Mucosa of stomach (tissue), 1 donor: ENCODE measurements around the gene MYD88.
"Not testable (repeated sequence)": the region's sequence is repeated elsewhere in the genome, so short reads cannot be mapped to it uniquely, and the experiment has no call there.

Experiments
- H3K27me3 ChIP-seq: one replicate; pipeline ENCODE4 v1.7.0; 2013; ENCODE audit warnings: mild to moderate bottlenecking, low read length; ENCODE audit not compliant: control insufficient read depth, insufficient read depth
- H3K36me3 ChIP-seq: one replicate; pipeline ENCODE4 v1.7.0; 2013; ENCODE audit warnings: low read length; ENCODE audit not compliant: control insufficient read depth, insufficient read depth
- H3K4me1 ChIP-seq: one replicate; pipeline ENCODE4 v1.7.0; 2013; ENCODE audit warnings: mild to moderate bottlenecking, low read length; ENCODE audit not compliant: control insufficient read depth, insufficient read depth
- H3K4me3 ChIP-seq: one replicate; pipeline ENCODE4 v1.7.0; 2013; ENCODE audit warnings: low read length
- H3K9ac ChIP-seq: one replicate; pipeline ENCODE4 v1.7.0; 2013; ENCODE audit warnings: mild to moderate bottlenecking, low read length, moderate library complexity
- H3K9me3 ChIP-seq: one replicate; pipeline ENCODE4 v1.7.0; 2013; ENCODE audit warnings: mild to moderate bottlenecking, low read length, moderate library complexity; ENCODE audit not compliant: control insufficient read depth
- donor health status: Pancreatic carcinoma.

MYD88 gene

DNA sequence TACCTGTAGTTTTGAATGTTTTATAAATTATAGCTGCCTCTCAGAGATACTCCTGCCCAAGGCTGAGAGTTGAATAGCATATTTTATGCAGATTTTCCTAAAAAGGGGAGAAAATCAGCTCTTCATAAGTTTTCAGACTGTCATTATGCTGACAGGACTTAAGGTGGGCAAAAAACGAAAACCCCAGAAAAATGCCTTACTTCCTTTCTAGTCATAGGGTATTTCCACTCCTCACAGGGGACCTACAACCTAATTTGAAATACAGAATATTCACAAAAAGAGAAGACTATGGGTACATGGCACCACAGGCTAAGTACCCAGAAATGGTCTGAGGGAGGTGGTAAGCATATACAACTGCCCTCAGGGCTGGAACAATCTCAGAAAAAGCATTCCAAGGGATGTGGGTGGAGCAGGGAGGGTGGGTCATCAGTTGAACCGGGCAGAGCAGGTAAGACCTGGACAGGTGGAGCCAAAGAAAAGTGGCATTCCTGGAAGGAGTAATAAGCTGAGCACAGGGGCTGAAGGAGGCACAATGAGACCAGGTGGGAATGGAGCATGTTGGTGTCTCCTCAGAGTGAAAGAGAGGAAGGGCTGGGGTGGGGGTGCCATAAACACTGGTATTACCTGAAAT, 16.3 kb downstream of the MYD88 start:
- H3K9me3 ChIP-seq: no peaks in the 10 kb centered on the region
- no peaks in the 10 kb centered on the region for H3K36me3 ChIP-seq
- no peaks in the 10 kb centered on the region for H3K27me3 ChIP-seq
- no peak overlapping the region for H3K9ac ChIP-seq
- no peak overlapping the region for H3K4me3 ChIP-seq
- peaks cover 41% of the 10 kb centered on the region for H3K4me1 ChIP-seq

DNA sequence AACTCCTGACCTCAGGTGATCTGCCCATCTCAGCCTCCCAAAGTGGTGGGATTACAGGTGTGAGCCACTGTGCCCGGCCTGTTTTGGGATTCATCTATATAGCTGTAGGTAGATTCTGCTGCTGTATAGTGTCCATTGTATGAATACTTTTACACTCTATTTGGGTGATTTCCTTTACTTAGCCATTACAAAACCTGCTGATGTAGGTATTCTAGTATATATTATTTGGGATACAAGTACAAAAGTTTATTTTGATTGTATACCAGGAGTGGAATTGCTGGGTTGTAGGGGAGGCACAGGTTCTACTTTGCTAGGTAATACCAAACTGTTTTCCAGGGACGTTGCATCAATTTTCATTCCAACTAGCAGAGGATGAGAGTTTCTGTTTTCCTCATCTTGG, 17.4 kb downstream of the MYD88 start:
- H3K4me3 ChIP-seq: no peak overlapping the region
- no peak overlapping the region for H3K9ac ChIP-seq
- peaks cover 41% of the 10 kb centered on the region for H3K4me1 ChIP-seq
- no peaks in the 10 kb centered on the region for H3K27me3 ChIP-seq
- no peaks in the 10 kb centered on the region for H3K9me3 ChIP-seq
- H3K36me3 ChIP-seq: no peaks in the 10 kb centered on the region

DNA sequence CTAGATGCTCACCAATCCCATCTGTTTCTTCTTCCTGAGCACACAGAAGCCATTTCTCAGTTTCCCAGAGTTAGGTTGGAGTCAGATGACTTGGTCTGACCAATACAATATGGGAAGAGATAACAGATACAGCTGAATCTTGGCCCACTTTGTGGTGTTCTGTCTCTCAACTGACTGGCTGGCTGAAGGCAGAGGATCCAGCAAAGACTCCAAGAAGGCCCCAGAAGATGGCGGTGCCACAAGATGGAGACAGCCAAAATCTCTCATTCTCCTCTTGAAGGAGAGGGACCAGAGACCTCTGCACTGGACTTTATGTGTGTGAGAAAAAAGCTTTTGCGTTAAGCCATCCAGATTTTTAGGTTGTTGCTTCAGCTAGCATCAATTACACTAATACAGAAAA, 18.7 kb downstream of the MYD88 start:
- Histone ChIP-seq H3K4me1 (peaks cover 29% of the 10 kb centered on the region), H3K36me3 (no peaks in the 10 kb centered on the region), H3K4me3 (no peak overlapping the region), H3K9me3 (no peaks in the 10 kb centered on the region), H3K27me3 (no peaks in the 10 kb centered on the region), H3K9ac (no peak overlapping the region)

DNA sequence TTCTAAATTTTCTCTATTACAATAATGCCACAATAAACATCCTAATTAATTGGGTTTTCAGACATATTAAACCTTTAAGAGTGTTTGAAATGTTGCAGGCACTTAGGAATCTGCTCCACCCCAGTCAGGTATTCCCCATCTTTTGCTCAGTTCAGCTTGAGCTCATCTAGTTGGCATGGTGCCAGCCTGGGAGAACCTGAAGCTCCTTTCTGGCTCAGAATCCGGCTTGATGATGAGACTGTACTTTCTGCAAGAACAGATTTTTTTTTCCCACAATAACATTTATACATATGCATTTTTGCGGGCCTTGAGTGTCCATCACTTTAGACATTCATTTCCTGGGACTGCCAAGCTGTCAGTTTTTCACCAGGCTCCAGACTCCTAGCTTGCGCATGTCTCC, 19.1 kb downstream of the MYD88 start:
- Histone ChIP-seq H3K9ac (no peak overlapping the region), H3K27me3 (no peaks in the 10 kb centered on the region), H3K36me3 (no peaks in the 10 kb centered on the region), H3K9me3 (no peaks in the 10 kb centered on the region), H3K4me1 (peaks cover 25% of the 10 kb centered on the region), H3K4me3 (no peak overlapping the region)

DNA sequence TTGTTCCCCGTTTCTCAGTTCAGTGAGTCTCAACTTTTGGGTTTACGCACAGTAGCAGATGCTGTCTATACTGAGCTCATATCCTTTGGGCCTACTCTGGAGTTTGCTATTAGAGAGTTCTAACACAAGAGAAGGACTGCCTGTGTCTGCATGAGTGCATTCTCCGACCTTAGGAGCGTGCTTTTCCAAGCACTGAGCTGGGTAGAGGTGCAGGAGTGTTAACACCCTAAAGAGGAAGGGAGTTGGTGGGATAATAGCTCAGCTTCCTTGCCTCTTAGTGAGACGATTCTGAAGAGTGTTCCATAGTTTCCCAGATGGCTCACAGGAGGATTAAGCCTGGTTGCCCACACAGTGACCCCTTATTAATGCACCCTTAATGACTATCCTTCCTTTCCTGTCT, 20.0 kb downstream of the MYD88 start:
- no peak overlapping the region for H3K9ac ChIP-seq
- no peak overlapping the region for H3K4me3 ChIP-seq
- H3K9me3 ChIP-seq: no peaks in the 10 kb centered on the region
- peaks cover 20% of the 10 kb centered on the region for H3K4me1 ChIP-seq
- H3K27me3 ChIP-seq: no peaks in the 10 kb centered on the region
- no peaks in the 10 kb centered on the region for H3K36me3 ChIP-seq

DNA sequence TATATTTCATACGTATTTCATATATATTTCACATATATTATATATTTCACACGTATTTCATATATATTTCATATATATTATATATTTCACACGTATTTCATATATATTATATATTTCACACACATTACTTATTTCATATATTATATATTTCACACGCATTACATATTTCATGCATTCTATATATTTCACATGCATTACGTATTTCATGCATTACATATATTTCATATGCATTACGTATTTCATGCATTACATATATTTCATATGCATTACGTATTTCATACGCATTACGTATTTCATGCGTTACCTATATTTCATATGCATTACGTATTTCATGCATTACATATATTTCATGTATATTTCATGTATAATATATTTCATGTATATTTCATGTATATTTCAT, 22.2 kb downstream of the MYD88 start:
- not testable (repeated sequence) for H3K4me3 ChIP-seq, H3K36me3 ChIP-seq, H3K27me3 ChIP-seq, H3K9me3 ChIP-seq, H3K9ac ChIP-seq
- H3K4me1 ChIP-seq: peaks cover 12% of the 10 kb centered on the region

DNA sequence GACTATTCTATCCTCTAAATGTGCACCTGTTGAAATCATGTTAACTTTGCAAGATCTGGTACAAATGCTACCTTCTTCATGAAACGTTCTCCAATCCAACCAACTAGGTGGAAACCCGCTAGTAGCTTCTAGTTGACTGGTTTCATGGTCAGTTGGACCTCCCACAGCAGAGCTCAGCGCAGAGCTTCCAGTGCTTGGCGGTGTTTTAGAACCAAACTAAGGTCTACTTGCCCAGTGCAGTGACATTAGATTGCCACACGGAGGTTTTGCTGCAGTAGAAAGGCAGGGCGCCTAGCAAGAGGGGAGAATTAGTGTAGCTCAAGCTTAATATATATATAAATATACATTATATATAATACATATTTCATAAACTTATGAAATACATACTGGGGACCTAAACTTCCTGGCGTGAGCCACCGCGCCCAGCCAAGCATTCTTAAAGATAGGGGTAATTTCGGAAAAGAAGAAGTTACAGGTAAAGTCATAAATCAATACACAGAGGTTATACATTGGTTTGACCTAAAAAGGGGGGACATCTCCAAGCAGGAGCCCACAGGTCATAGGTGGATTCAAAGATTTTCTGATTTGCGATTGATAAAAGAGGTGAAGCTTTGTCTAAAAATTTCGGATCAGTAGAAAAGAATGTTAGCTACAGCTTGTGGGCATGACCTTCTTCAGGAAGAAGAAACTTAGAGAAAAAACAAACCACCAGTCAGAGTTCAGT, 24.8 kb downstream of the MYD88 start:
- no peak overlapping the region for H3K9ac ChIP-seq
- no peaks in the 10 kb centered on the region for H3K36me3 ChIP-seq
- H3K9me3 ChIP-seq: no peaks in the 10 kb centered on the region

DNA sequence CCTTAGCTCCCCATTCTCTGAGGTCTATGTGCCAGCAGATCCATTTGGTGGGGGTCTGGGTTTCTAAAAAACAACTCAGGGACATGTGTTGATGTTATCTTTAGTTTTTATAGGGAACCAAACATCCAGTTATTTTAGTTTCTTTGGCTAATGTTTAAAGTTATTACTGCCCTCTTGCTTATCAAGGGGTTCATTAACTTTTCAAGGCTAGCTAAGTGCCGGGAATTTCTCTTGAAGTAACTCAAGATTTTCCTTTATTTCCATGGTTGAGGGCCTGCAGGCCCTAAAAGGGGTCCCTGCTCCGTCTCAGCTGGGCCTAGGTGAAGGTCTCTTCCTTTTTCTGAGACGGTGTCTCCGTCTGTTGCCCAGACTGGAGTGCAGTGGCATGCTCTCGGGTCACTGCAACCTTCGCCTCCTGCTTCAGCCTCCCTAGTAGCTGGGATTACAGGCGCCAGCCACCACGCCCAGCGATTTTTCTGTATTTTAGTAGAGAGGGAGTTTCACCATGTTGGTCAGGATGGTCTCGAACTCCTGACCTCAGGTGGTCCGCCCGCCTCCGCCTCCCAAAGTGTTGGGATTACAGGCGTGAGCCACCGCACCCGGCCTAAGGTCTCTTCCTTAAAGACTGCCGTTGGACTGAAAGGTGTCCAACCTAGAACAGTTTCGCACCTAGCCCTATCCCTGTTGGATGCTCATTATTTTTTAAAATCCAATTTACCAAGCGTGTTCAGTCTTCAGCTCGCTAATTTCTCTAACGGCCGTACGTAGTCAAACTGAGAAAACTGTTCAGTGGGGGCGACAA, 25.6 kb downstream of the MYD88 start:
- H3K4me1 ChIP-seq: peaks cover 22% of the 10 kb centered on the region
- peak overlapping the region; percentile 57 for H3K4me3 ChIP-seq
- H3K9me3 ChIP-seq: no peaks in the 10 kb centered on the region
- H3K9ac ChIP-seq: peak overlapping the region; percentile 80
- H3K36me3 ChIP-seq: no peaks in the 10 kb centered on the region
- H3K27me3 ChIP-seq: no peaks in the 10 kb centered on the region

More for the DNA sequence above, 24.8 kb downstream of the MYD88 start:
- H3K4me3 ChIP-seq: no peak overlapping the region
- no peaks in the 10 kb centered on the region for H3K27me3 ChIP-seq
- peaks cover 22% of the 10 kb centered on the region for H3K4me1 ChIP-seq

DNA sequence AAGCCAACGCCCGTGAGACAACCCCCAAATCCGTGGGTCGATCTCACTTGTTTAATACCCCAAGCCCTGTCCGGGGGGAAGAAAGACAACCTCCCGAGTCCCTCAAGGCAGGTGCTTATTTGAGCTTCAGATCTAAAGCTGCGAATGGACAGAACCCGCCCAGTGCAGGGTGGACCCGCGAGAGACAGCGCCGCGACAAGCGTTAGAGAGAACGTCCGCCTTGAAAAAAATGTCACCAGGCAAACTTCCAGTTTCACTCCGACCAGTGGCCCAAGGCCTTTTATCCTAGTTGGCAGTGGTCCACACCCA, 26.1 kb downstream of the MYD88 start:
- Histone ChIP-seq H3K36me3 (no peaks in the 10 kb centered on the region), H3K9ac (peak overlapping the region; percentile 80)

DNA sequence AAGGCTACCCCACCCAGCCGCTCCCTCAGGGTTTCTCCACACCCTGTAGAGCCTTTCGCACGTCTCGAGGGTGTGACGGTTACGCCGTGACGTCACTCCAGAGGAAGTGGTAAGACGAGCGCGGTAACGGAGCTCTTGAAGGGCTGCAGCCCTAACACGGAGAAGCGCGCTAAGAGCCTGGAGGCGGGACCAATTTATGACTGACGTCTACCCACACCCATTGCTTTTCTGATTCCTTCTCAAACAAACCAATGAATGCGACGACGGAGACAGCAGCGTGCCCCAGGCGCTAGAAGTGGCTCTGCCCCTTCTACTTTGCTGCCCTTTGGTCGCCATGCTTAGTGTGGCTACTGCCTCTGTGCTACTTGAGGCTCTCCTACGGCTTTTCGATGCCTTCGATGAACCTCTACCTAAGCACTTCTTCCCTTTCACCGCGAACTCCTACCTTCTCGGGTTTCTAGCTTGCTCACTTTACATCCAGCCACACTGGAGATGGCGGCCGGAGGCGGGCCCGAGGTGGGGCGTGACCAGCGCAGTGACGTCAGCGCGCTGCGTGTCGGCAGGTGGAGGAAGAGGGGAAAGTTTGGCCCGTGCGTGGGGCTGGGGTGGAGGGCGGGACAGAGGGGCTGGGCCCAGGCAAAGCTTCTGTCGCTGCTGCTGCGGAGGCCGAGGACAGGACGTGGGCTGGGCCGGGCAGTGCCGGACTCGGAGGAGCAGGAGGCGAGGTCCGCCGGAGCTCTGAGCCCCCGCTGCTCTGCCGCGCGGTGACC, 26.7 kb downstream of the MYD88 start, which contains the start of gene OXSR1:
TSS of gene OXSR1 (plus strand) at position 586 of the 770 bp plus-strand sequence. CDS start 340 bp downstream, outside the sequence.
- H3K36me3 ChIP-seq: no peaks in the 10 kb centered on the region
- peaks cover 22% of the 10 kb centered on the region for H3K4me1 ChIP-seq
- peak within 1 kb of the TSS; percentile 80 for H3K9ac ChIP-seq
- H3K9me3 ChIP-seq: no peaks in the 10 kb centered on the region
- H3K27me3 ChIP-seq: no peaks in the 10 kb centered on the region
- H3K4me3 ChIP-seq: peak within 1 kb of the TSS; percentile 57

More for the DNA sequence above, 26.1 kb downstream of the MYD88 start:
- H3K4me1 ChIP-seq: peaks cover 22% of the 10 kb centered on the region
- H3K9me3 ChIP-seq: no peaks in the 10 kb centered on the region
- peak overlapping the region; percentile 57 for H3K4me3 ChIP-seq
- no peaks in the 10 kb centered on the region for H3K27me3 ChIP-seq

DNA sequence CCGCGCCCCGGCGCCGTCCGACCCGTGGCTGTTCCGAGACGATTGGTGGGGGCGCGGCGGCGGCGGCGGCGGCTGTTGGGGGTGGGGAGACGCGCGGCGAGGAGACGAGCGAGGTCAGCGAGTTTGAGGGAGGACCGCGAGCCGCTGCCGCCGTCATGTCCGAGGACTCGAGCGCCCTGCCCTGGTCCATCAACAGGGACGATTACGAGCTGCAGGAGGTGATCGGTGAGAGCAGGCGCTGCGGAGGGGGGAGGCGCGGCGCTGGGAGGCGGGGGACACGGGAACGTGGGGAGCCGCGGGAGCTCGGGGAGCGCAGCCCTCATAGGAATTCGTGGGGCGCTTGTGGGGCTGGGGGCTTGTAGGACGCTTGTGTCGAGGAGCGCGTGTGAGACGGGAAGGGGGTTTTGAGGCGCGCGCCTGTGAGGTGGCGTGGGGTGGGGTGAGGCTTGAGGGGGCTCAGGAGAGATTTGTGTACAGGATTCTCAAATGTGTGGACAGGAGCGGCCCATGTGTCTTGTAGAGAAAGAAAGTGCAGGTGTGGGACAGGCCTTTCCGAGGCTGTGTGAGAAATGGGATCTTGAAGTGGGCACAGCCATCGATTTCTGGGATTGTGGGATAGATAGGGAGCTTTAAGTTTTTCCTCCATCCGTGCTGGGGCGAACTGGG, 27.4 kb downstream of the MYD88 start:
- peak overlapping the region; percentile 57 for H3K4me3 ChIP-seq
- peaks cover 22% of the 10 kb centered on the region for H3K4me1 ChIP-seq
- H3K27me3 ChIP-seq: no peaks in the 10 kb centered on the region
- no peaks in the 10 kb centered on the region for H3K36me3 ChIP-seq
- H3K9me3 ChIP-seq: no peaks in the 10 kb centered on the region
- H3K9ac ChIP-seq: peak overlapping the region; percentile 80
